AG10803 (cell line): Measurements from ENCODE around the gene ADH5.
"Not testable (repeated sequence)": the region's sequence is repeated elsewhere in the genome, so short reads cannot be mapped to it uniquely, and the experiment has no call there.

ENCODE experiments used
- DNase-seq: peaks from one replicate; pipeline ENCODE4 v3.0.0; 2010; ENCODE audit warnings: low read depth
- H3K4me3 ChIP-seq: 2 replicates; pipeline ENCODE4 v1.5.1; 2011; ENCODE audit warnings: mild to moderate bottlenecking, low read length, control low read depth
- CTCF ChIP-seq: conservative IDR thresholded peaks from 2 replicates; pipeline ENCODE4 v1.5.1; 2011; ENCODE audit warnings: mild to moderate bottlenecking, low read length, control low read depth, inconsistent platforms

Gene ADH5

DNA sequence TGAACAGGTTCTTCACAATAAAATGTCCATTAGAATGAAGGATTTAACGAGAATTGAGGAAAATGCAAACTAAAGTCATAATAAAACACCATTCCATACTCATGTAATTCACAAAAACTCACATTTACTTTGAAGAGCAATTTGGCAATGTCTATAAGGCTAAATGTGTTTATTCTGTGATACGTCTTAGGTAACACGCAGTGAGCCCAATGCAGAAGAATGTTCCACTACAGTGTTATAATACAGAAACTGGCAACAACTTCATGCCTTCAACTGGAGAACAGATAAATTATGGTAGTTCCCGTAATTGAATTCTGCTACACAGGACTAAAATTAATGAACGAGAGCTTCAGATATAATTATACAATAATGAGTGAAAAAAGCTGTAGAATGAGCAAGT is 17.4 kb downstream of the ADH5 start:
- no peak for DNase-seq
- no peak for TF ChIP-seq CTCF

GRCh38 chr4:99067617-99068016 is 21.0 kb downstream of the ADH5 start:
- DNase-seq = no peak
- no peak for TF ChIP-seq CTCF
- no peak overlapping the region for H3K4me3 ChIP-seq

More for the DNA sequence above, 17.4 kb downstream of the ADH5 start:
- H3K4me3 ChIP-seq = no peak overlapping the region

DNA sequence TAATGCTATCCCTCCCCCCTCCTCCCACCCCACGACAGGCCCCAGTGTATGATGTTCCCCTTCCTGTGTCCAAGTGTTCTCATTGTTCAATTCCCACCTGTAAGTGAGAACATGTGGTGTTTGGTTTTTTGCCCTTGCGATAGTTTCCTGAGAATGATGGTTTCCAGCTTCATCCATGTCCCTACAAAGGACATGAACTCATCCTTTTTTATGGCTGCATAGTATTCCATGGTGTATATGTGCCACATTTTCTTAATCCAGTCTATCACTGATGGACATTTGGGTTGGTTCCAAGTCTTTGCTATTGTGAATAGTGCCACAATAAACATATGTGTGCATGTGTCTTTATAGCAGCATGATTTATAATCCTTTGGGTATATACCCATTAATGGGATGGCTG is 23.1 kb downstream of the ADH5 start:
- not testable (repeated sequence) for H3K4me3 ChIP-seq, DNase-seq

DNA sequence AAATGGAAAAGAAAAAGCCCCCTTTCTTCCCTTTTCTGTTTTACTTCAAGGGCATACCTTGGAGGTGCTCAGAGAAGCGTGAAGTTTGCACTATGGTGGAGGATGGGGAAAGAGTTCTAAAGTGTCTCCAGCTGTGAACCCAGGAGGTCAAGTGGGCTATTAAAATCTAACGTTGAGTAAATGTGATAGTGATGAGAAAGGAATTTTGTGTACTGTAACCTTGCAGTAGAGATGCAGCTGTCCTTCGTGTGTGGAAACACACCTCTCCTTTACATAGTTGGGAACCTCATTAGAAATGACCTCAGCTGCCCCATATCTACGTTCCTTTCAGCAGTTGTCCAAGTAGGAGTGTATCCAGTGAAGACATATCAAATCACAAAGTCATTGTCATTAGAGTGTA is 26.5 kb downstream of the ADH5 start:
- DNase-seq = peak; percentile 25
- no peak overlapping the region for H3K4me3 ChIP-seq
- no peak for TF ChIP-seq CTCF

DNA sequence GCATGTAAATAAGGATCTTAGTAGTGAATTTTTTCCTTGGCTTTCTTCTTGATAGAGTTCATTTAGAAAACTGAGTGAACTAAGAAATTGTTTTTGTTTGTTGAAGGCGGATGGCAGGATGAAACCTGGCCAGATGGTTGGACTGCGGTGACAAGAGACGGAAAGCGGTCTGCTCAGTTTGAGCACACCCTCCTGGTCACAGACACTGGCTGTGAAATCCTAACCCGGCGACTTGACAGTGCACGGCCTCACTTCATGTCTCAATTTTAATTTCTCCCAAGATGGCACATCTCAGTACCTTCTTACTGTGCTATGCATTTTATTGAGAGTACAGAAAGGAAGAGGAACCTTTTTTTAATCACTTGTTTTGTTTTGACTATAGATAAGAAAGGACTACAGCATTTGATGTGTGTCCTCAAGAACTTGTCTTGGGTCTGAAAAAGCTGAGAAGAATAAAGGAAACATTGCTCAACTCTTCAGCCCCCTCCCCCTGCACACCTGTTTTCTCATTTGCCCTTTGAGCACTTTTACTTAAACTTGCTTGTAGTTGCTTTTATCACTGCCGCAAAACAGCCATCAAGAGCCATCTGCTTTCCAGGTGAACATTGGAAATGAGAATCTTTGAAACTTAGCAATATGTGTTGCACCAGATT is 27.4 kb downstream of the ADH5 start:
- H3K4me3 ChIP-seq = no peak overlapping the region
- peak; percentile 46 for DNase-seq
- TF ChIP-seq CTCF = no peak

- H3K4me3 ChIP-seq = no peak overlapping the region
- DNase-seq = no peak
- TF ChIP-seq CTCF = no peak
These were observed 29.0 kb downstream of the ADH5 start for GRCh38 chr4:99059550-99059949.

- no peak overlapping the region for H3K4me3 ChIP-seq
- DNase-seq = no peak
- no peak for TF ChIP-seq CTCF
These were observed 30.4 kb downstream of the ADH5 start for GRCh38 chr4:99058228-99058627.
